Parathyroid adenoma (tissue), 2 donors: ENCODE data around the gene HOXB7.
A peak's percentile ranks its signal among the peaks of the same experiment; 100 is the strongest.

Experiments
- H2AFZ ChIP-seq: fragments of 300-600 bp; sonication (generic); one replicate; pipeline ENCODE4 v1.7.0; 2017; ENCODE audit warnings: antibody characterized with exemption, mild to moderate bottlenecking
- H3K27ac ChIP-seq: fragments of 300-600 bp; sonication (generic); one replicate; pipeline ENCODE4 v1.7.0; 2017
- H3K27me3 ChIP-seq: fragments of 300-600 bp; sonication (generic); one replicate; pipeline ENCODE4 v1.7.0; 2017; ENCODE audit warnings: low read length; ENCODE audit not compliant: control insufficient read depth, insufficient read depth
- H3K36me3 ChIP-seq: fragments of 300-600 bp; sonication (generic); one replicate; pipeline ENCODE4 v1.7.0; 2017; ENCODE audit warnings: low read length; ENCODE audit not compliant: control insufficient read depth, insufficient read depth
- H3K4me1 ChIP-seq: fragments of 300-600 bp; sonication (generic); one replicate; pipeline ENCODE4 v1.7.0; 2017; ENCODE audit warnings: control low read depth
- H3K4me2 ChIP-seq: fragments of 300-600 bp; sonication (generic); one replicate; pipeline ENCODE4 v1.7.0; 2017; ENCODE audit warnings: low read length
- H3K4me3 ChIP-seq: fragments of 300-600 bp; sonication (generic); one replicate; pipeline ENCODE4 v1.7.0; 2017; ENCODE audit warnings: low read depth, low read length
- H3K79me2 ChIP-seq: fragments of 300-600 bp; sonication (generic); one replicate; pipeline ENCODE4 v1.7.0; 2017; ENCODE audit warnings: control low read depth
- H3K9ac ChIP-seq: fragments of 300-600 bp; sonication (generic); one replicate; pipeline ENCODE4 v1.7.0; 2017; ENCODE audit warnings: mild to moderate bottlenecking
- H3K9me3 ChIP-seq: fragments of 300-600 bp; sonication (generic); one replicate; pipeline ENCODE4 v1.7.0; 2017; ENCODE audit warnings: low read length; ENCODE audit not compliant: control insufficient read depth
- TF ChIP-seq, protein P1 (sequence below): fragments of 300-600 bp; sonication (generic); IDR thresholded peaks from one replicate; pipeline ENCODE4 v1.7.0; 2017; ENCODE audit warnings: antibody characterized with exemption, mild to moderate bottlenecking
- donor health status: primary hyperparathyroidism.

The HOXB7 gene

DNA sequence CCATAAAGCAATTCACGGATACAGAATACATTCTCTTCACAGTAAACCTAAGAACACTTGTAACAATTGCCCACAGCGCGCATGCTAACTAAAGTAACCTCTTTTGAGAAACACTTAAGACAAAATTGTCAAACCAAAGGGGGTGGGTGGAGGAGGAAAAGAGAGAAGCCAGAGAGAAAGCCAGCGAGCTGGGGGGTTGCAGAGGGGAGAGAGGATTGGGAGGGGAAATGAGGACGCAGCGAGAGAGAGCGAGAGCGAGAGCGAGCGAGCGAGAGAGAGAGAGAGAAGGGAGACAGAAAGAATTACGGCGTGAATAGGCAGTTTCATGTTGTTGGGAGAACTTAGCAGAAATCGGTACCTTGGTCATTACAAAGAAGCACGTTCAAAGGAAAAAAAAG lies 1.6 kb upstream of the HOXB7 start:
- H3K4me1 ChIP-seq: no peaks in the 10 kb centered on the region
- TF ChIP-seq, protein P1, sequence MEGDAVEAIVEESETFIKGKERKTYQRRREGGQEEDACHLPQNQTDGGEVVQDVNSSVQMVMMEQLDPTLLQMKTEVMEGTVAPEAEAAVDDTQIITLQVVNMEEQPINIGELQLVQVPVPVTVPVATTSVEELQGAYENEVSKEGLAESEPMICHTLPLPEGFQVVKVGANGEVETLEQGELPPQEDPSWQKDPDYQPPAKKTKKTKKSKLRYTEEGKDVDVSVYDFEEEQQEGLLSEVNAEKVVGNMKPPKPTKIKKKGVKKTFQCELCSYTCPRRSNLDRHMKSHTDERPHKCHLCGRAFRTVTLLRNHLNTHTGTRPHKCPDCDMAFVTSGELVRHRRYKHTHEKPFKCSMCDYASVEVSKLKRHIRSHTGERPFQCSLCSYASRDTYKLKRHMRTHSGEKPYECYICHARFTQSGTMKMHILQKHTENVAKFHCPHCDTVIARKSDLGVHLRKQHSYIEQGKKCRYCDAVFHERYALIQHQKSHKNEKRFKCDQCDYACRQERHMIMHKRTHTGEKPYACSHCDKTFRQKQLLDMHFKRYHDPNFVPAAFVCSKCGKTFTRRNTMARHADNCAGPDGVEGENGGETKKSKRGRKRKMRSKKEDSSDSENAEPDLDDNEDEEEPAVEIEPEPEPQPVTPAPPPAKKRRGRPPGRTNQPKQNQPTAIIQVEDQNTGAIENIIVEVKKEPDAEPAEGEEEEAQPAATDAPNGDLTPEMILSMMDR: no peak
- H3K27me3 ChIP-seq: peaks cover 32% of the 10 kb centered on the region
- H3K36me3 ChIP-seq: no peaks in the 10 kb centered on the region
- no peak overlapping the region for H3K9ac ChIP-seq
- H3K79me2 ChIP-seq: no peaks in the 10 kb centered on the region
- H3K27ac ChIP-seq: no peak overlapping the region
- H3K4me2 ChIP-seq: no peak overlapping the region
- H3K9me3 ChIP-seq: no peaks in the 10 kb centered on the region
- H2AFZ ChIP-seq: no peak overlapping the region
- no peak overlapping the region for H3K4me3 ChIP-seq

DNA sequence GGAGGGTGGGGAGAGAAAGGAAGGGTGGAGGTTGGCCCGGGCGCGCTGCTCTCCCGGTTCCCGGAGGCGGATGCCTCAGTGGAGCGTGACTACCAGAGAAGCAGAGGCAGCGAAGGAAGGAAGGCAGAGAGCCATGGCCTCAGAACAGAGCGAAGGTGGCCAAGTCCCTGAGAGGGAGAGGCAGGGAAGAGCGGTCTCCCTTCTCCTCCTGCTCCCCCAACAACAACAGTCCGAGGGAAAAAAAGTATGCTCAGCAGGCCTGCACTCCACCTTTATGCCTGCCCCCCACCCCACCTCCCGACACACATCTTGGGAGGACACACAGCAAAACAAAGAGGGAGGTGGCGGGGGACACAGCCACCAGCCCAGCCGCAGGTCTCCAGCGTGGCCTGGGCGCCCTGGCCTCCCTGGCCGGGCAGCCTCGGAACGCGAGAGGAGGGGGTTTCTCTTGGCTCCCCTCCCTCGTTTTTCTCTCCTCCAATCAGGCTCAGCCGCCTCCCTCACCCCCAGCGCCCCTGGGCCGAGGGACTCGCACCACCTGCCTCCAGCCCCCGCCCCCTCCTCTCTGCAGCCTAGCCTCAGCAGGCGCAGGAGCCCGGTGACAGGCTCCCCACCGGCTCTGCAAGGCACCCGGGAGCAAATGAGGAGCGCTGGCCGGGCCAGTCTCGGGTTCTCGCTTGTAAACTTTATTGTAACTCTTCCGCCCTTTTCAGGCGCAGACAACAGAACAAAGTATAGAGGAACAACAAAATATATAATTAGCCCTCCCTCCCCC lies 1.1 kb upstream of the HOXB7 start:
- Histone ChIP-seq H3K4me1 (no peaks in the 10 kb centered on the region), H3K27ac (no peak overlapping the region), H3K9me3 (no peaks in the 10 kb centered on the region), H3K79me2 (no peaks in the 10 kb centered on the region), H3K36me3 (no peaks in the 10 kb centered on the region), H3K4me3 (no peak overlapping the region), H3K9ac (no peak overlapping the region), H3K27me3 (peaks cover 32% of the 10 kb centered on the region), H2AFZ (no peak overlapping the region), H3K4me2 (no peak overlapping the region)
- TF ChIP-seq, protein P1: no peak

DNA sequence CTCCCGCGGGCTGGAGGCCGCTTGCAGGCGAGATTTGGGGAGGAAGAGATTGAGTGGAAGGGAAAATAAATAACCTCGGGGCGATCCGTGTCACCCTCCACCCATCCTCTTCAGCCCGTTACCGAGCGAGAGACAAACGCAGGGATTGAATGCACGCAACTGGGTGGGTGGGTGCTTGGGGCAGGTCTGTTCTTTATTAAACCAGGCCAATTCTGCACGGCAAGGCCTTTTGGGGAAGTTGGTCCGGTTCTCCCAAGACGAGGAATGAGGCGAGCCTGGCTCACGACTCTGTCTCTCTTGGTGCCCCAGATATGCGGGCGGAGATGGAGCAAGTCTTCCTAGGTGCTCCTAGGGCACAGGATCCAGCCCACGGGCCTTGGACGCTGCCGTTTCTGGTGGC lies 396 bp upstream of the HOXB7 start:
- H3K27ac ChIP-seq: no peak overlapping the region
- TF ChIP-seq, protein P1: no peak
- no peaks in the 10 kb centered on the region for H3K36me3 ChIP-seq
- H3K79me2 ChIP-seq: no peaks in the 10 kb centered on the region
- H3K4me3 ChIP-seq: peak overlapping the region; percentile 52
- H3K4me1 ChIP-seq: no peaks in the 10 kb centered on the region
- H3K9me3 ChIP-seq: no peaks in the 10 kb centered on the region
- H3K27me3 ChIP-seq: peaks cover 31% of the 10 kb centered on the region
- no peak overlapping the region for H3K9ac ChIP-seq
- H3K4me2 ChIP-seq: peak overlapping the region; percentile 66
- no peak overlapping the region for H2AFZ ChIP-seq

DNA sequence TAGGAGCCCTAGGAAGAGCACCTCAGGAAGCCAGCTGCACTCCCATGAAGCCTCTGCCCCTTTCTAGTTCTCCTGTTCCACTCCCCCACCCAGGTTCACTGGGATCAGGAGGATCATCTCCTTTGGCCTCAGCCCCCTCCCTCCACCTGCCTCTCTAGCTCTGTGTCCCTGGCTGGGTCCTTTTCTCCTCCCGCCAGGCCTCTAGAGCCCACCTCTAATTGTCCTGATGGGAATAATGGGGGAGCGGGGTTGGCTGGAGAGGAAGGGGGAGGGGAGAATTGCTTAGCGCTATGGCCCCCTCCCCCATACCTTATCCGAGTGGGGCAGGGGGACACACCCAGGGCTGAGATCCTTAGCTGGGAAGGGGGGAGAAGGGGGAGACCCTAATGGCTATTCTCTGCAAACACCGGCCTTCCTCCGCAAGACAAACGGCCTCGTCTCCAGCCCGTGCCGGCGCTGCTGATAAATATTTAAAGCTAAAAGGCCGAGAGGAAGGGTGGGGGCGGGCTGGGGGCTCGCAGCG lies 997 bp downstream of the HOXB7 start:
- no peaks in the 10 kb centered on the region for H3K4me1 ChIP-seq
- H3K79me2 ChIP-seq: no peaks in the 10 kb centered on the region
- no peak overlapping the region for H2AFZ ChIP-seq
- H3K9me3 ChIP-seq: no peaks in the 10 kb centered on the region
- H3K27ac ChIP-seq: no peak overlapping the region
- peak overlapping the region; percentile 66 for H3K4me2 ChIP-seq
- H3K4me3 ChIP-seq: peak overlapping the region; percentile 52
- H3K36me3 ChIP-seq: no peaks in the 10 kb centered on the region
- H3K9ac ChIP-seq: no peak overlapping the region
- peaks cover 35% of the 10 kb centered on the region for H3K27me3 ChIP-seq
- TF ChIP-seq, protein P1: no peak

DNA sequence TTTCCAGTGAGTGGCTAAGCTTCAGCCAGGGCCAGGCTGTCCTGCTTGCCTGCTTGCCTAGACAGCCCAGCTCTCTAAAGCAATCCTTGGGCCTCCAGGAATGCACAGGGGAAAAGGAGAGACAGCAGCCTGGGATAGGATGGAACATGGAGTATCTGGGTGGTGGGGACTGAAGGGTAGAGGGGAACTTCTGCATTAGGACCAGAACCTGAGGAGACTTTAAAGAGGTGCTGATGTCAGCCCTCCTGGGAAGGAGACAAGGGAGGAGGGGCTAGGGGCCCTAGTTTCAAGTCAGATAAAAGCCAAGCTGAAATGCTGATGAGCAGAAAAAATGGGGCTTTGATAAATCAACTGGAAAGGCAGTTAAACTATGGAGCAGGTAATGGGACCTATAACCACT lies 1.8 kb downstream of the HOXB7 start:
- Histone ChIP-seq H3K36me3 (no peaks in the 10 kb centered on the region), H3K27me3 (peaks cover 43% of the 10 kb centered on the region), H2AFZ (no peak overlapping the region), H3K4me1 (no peaks in the 10 kb centered on the region), H3K4me2 (no peak overlapping the region), H3K27ac (no peak overlapping the region), H3K79me2 (no peaks in the 10 kb centered on the region), H3K9ac (no peak overlapping the region), H3K4me3 (no peak overlapping the region), H3K9me3 (no peaks in the 10 kb centered on the region)
- TF ChIP-seq, protein P1: no peak
